GM21737 (cell line): Measurements from ENCODE around the gene NCAN.

Experiments used
- ATAC-seq: cut with Tn5 transposase; IDR thresholded peaks from one replicate; pipeline ENCODE4 v1.9.1; 2021; ENCODE audit warnings: mild to moderate bottlenecking, moderate library complexity; ENCODE audit not compliant: unreplicated experiment

The NCAN gene

GRCh38 chr19:19279062-19279612 is 67.4 kb downstream of the NCAN start:
- no peak for ATAC-seq

- ATAC-seq: no peak
Measured at GRCh38 chr19:19279853-19280252, 68.1 kb downstream of the NCAN start.

- ATAC-seq: no peak
Measured at GRCh38 chr19:19280561-19280960, 68.8 kb downstream of the NCAN start.

- ATAC-seq: no peak
Measured at GRCh38 chr19:19285686-19286085, 73.9 kb downstream of the NCAN start.

- ATAC-seq: no peak
Measured at GRCh38 chr19:19292607-19293006, 80.8 kb downstream of the NCAN start.

- no peak for ATAC-seq
Measured at GRCh38 chr19:19294914-19295313, 83.2 kb downstream of the NCAN start.

GRCh38 chr19:19296953-19297689 is 85.4 kb downstream of the NCAN start:
- no peak for ATAC-seq

GRCh38 chr19:19297759-19298158 is 86.0 kb downstream of the NCAN start:
- ATAC-seq: no peak

- no peak for ATAC-seq
Measured at GRCh38 chr19:19300613-19301012, 88.9 kb downstream of the NCAN start.
